ENCODE data around the gene CTU2.
"Not testable (repeated sequence)": the region's sequence is repeated elsewhere in the genome, so short reads cannot be mapped to it uniquely, and the experiment has no call there.

Gene CTU2

DNA sequence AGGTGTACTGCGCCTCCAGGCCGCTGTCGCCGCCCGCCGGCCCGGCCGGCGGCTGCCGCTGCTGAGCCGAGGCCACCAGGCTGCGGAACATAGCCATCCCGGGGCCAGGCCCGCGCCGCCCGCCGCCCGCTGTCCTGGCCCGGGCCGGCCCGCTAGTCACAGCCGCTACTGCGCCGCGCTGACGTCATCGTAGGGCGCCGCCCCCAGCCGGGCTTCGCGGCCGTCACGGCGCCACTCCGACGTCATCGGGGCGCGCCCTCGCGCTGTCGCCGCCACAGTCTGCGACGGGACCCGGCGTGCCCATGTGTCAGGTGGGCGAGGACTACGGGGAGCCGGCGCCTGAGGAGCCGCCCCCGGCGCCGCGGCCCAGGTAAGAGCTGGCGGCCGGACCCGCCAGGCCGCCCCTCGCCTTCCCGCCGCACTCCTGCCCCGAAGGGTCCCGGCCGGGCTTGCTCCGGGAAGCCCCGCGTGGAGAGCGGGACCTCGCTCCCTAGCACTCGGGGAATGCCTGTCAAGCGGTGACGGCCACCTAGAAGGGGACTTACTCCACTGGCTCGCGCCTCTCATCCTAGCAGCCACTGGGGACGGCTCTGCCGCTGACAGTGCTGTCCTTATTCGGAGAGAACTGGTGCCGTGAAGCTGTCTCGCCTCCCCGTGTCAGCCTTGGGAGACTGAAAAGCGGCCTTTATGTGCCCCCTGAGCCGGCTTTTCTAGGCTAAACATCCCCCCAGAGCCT, at the start of gene CTU2, which contains the start of gene RNF166:
CTU2 (plus strand) TSS at position 275 of the 736 bp plus-strand sequence; CDS start at position 303, 28 bp downstream.
RNF166 (minus strand) TSS at position 180 of the 736 bp plus-strand sequence; CDS start at position 97, 83 bp downstream.
- Mint-ChIP-seq H3K27ac (peak within 1 kb of the TSS; percentile 75), H3K27me3 (no peaks in the 10 kb centered on the region), H3K9me3 (no peaks in the 10 kb centered on the region), H3K36me3 (no peaks in the 10 kb centered on the region), H3K4me1 (peaks cover 45% of the 10 kb centered on the region), H3K4me3 (peak within 1 kb of the TSS; percentile 89)

DNA sequence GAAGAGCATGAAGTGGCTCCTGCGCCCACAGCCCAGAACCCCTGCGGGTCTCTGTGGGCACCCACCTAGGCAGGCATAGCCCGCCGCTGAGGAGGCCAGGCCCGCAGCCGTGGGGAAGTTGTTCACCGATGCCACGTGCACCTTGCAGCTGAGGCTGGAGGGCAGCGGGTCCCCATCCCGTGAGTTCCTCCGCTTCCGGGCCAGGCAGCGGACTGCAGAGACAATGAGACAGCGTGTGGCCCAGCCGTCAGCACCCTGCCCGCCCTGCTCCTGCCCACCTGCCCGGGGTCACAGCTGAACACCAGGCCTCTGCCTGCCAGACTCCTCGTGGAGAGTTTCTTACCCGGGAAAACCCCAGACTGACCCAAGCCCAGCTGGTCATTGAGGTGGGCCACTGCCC, 48.9 kb upstream of the CTU2 start:
- H3K4me1 Mint-ChIP-seq = peaks cover 12% of the 10 kb centered on the region
- H3K36me3 Mint-ChIP-seq = peaks cover 2% of the 10 kb centered on the region
- H3K27me3 Mint-ChIP-seq = no peaks in the 10 kb centered on the region
- H3K4me3 Mint-ChIP-seq = no peak overlapping the region
- H3K27ac Mint-ChIP-seq = no peak overlapping the region
- H3K9me3 Mint-ChIP-seq = no peaks in the 10 kb centered on the region

DNA sequence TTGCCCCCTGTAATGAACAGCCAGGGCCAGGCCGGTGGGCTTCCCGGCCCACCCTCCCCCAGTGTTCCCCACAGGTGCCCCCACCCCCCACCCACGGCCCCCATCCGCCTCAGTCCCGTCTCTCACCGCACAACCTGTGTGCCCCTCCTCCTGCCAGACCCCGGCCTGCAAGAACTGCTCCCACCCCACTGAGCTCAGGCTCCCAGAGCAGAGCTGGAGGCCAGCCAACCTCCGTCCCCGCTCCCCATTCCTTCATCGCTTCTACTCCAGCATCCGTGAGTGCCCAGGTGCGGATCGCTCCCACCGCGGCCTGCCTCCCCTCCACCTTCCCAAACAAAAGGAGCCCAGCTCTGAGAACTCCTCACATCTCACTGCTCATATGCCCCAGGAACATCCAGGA, 47.6 kb upstream of the CTU2 start:
- Mint-ChIP-seq H3K4me1 (peaks cover 12% of the 10 kb centered on the region), H3K36me3 (peaks cover 2% of the 10 kb centered on the region), H3K27ac (no peak overlapping the region), H3K9me3 (no peaks in the 10 kb centered on the region), H3K27me3 (no peaks in the 10 kb centered on the region), H3K4me3 (no peak overlapping the region)

DNA sequence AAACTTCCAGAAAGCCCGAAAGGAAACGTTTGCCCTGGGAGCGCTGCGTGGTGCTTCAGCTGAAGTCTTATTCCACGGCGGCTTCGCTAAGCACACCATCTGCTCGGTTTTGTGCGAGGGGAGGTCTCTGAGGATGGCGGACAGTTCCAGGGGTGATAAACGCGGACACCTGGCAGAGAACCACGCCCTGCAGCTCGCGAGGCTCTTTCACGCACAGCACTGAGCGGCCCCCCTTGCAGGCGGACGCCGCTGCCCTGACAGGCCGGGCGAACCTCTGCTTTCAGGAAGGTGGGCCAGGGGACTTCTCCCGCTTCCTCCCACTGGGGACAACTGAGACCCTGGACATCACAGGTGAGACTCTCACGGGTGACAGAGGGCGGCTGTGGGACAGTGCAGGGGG, 47.1 kb upstream of the CTU2 start:
- no peaks in the 10 kb centered on the region for H3K9me3 Mint-ChIP-seq
- peaks cover 16% of the 10 kb centered on the region for H3K4me1 Mint-ChIP-seq
- H3K27ac Mint-ChIP-seq = no peak overlapping the region
- H3K27me3 Mint-ChIP-seq = no peaks in the 10 kb centered on the region
- H3K4me3 Mint-ChIP-seq = no peak overlapping the region
- H3K36me3 Mint-ChIP-seq = peaks cover 2% of the 10 kb centered on the region

DNA sequence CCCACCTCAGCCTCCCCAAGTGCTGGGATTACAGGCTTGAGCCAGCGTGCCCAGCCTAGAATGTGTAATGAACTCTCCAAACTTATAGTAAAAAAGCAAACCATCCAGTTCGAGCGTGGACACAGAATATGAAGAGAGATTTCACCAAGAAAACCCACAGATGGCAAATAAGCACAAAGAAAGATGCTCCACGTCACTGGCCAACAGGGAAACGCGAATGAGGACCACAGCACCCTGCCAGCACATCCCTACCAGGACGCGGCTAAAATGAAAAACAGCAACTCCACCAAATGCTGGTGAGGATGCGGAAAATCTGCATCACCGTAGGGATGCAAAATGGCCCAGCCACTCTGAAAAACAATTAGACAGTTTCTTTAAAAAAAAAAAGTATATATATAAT, 44.8 kb upstream of the CTU2 start:
- no peaks in the 10 kb centered on the region for H3K27me3 Mint-ChIP-seq
- H3K36me3 Mint-ChIP-seq = no peaks in the 10 kb centered on the region
- peaks cover 16% of the 10 kb centered on the region for H3K4me1 Mint-ChIP-seq
- H3K27ac Mint-ChIP-seq = no peak overlapping the region
- no peaks in the 10 kb centered on the region for H3K9me3 Mint-ChIP-seq
- no peak overlapping the region for H3K4me3 Mint-ChIP-seq

DNA sequence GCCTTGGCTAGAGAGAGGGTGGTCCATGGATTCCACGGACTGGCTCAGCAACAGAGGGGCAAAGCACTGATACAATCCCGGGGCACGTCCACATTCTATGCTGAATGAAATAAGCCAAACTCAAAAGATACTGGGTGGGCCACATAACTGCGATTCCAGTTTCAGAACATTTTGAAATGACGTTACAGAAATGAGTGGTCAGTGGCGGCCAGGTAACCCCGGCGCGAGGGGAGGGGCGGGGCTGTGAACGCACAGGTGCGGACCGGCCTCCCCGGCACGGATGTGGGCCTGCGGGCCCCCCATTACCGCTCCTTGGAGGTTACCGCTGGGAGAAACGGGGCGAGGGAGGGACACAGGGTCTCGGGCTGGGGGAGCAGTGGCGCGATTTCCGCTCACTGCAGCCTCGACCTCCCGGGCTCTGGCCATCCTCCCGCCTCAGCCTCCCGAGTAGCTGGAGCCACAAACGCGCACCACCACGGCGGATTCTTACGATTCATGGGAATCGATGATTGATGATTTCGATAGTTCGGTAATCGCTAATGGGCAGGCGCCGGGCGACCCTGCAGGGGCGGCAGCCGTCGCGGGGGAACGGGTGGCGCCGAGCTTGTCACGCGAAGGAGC, 44.0 kb upstream of the CTU2 start:
- no peaks in the 10 kb centered on the region for H3K9me3 Mint-ChIP-seq
- no peaks in the 10 kb centered on the region for H3K27me3 Mint-ChIP-seq
- peak overlapping the region; percentile 88 for H3K4me3 Mint-ChIP-seq
- H3K27ac Mint-ChIP-seq = peak overlapping the region; percentile 73
- H3K4me1 Mint-ChIP-seq = peaks cover 16% of the 10 kb centered on the region
- H3K36me3 Mint-ChIP-seq = no peaks in the 10 kb centered on the region

DNA sequence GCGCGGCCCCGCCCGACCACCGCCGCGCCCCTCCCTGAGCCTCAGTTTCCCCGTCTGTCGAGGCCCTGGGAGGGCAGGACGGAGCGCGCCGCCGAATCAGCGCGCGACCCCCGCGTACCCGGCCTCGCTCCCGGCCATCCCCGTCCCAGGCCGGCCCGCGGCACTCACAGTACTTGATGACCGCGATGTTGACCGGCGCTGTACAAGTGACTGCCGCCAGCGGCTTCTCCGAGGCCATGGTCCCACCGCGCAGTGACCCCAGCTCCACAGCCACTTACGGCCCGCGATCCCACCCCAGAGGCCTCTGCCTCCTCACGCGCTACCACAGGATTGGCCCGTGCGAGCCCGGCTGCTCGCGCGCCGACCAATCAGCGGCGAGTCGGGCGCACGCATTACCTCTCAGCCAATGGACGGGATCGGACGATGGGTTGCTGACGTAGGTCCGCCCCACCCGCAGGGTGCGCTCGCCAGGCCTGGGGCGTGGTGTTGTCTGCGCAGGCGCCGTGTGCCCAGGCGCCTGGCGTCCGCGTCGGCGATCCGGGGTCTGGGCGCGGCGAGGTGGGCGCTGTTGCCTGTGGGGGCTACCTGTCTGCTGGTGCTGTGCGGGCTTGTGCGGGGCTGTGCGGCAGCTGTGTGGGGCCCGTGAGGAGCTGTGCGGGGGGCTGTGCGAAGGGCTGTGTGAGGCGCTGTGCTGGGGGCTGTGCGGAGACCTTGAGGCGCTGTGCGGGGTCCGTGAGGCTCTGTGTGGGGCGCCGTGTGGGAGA, 43.3 kb upstream of the CTU2 start, which contains the start of gene MVD:
MVD (minus strand) TSS at position 249 of the 764 bp plus-strand sequence; CDS start at position 238, 11 bp downstream.
- Mint-ChIP-seq H3K9me3 (no peaks in the 10 kb centered on the region), H3K4me1 (peaks cover 16% of the 10 kb centered on the region), H3K36me3 (no peaks in the 10 kb centered on the region), H3K4me3 (peak within 1 kb of the TSS; percentile 91), H3K27me3 (no peaks in the 10 kb centered on the region), H3K27ac (peak within 1 kb of the TSS; percentile 94)

DNA sequence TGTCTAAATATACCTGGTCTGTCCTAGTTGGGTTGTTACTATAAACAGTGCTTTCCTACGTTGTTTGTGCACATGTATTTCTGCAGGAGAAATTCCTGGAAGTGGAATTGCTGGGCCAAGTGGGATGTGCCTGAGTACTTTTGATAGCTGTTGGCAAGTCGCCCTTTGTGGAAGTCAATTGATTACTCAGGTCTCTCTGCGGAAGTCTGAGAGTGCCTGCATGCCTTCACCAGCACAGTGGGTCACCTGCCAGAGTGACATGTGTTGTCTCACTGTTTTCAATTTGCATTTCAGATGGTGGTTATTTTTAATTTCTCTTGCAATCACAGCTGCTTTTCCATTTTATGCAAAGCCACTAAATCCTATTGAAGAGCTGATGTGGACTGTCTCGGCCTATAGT, 41.2 kb upstream of the CTU2 start:
- no peaks in the 10 kb centered on the region for H3K27me3 Mint-ChIP-seq
- peaks cover 16% of the 10 kb centered on the region for H3K4me1 Mint-ChIP-seq
- H3K27ac Mint-ChIP-seq = no peak overlapping the region
- peaks cover 2% of the 10 kb centered on the region for H3K36me3 Mint-ChIP-seq
- H3K9me3 Mint-ChIP-seq = no peaks in the 10 kb centered on the region
- peak overlapping the region; percentile 39 for H3K4me3 Mint-ChIP-seq

DNA sequence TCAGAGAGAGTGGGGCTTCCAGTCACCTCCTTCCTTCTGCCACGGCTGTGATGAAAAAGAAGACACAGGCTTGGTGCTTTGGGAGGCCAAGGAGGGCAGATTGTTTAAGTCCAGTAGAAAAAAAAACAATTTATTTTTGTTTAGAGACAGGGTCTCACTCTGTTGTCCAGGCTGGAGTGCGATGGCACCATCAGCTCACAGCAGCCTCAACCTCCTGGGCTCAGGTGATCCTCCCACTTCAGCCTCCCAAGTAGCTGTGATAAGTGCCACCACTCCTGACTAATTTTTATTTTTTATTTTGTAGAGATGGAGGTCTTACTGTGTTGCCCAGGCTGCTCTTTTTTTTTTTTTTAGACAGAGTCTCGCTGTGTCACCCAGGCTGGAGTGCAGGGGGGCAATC, 40.7 kb upstream of the CTU2 start:
- Mint-ChIP-seq H3K27me3 (no peaks in the 10 kb centered on the region), H3K27ac (no peak overlapping the region), H3K4me1 (peaks cover 16% of the 10 kb centered on the region), H3K36me3 (peaks cover 2% of the 10 kb centered on the region), H3K9me3 (no peaks in the 10 kb centered on the region), H3K4me3 (no peak overlapping the region)

DNA sequence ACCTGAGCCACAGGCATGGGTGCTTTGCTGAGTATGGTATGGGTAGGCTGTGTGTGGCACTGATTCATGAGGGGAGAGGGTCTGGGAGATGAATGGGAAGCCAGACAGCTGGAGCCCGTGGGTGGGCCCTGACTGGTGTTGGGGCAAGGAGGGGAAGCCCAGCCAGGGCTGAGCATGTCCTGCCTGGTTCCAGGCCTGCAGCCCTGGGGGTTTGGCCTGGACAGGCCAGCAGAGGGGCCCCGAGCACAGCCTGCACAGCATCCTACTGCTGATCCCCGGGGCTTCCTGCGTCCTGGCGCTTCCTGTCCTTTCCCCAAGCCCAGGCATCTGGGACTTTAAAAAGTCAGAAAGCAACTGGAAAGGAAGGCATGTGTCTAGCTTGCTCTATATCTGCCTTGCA, 38.8 kb upstream of the CTU2 start:
- Mint-ChIP-seq H3K9me3 (no peaks in the 10 kb centered on the region), H3K27ac (no peak overlapping the region), H3K4me3 (no peak overlapping the region), H3K27me3 (no peaks in the 10 kb centered on the region), H3K36me3 (peaks cover 2% of the 10 kb centered on the region), H3K4me1 (peaks cover 4% of the 10 kb centered on the region)

DNA sequence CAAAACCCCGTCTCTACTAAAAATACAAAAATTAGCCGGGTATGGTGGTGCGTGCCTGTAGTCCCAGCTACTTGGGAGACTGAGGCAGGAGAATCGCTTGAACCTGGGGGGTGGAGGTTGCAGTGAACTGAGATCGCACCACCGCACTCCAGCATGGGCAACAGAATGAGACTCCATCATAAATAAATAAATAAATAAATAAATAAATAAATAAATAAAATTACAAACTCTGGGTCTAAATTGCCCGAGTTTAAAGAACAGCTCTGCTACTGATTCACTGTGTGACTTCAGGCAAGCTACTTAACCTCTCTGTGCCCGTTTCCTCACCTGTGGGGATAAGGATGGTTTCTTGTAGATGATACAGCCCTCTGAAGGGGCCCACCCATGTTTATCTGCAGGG, 36.8 kb upstream of the CTU2 start:
- not testable (repeated sequence) for H3K4me1 Mint-ChIP-seq, H3K36me3 Mint-ChIP-seq, H3K9me3 Mint-ChIP-seq, H3K4me3 Mint-ChIP-seq, H3K27me3 Mint-ChIP-seq, H3K27ac Mint-ChIP-seq

DNA sequence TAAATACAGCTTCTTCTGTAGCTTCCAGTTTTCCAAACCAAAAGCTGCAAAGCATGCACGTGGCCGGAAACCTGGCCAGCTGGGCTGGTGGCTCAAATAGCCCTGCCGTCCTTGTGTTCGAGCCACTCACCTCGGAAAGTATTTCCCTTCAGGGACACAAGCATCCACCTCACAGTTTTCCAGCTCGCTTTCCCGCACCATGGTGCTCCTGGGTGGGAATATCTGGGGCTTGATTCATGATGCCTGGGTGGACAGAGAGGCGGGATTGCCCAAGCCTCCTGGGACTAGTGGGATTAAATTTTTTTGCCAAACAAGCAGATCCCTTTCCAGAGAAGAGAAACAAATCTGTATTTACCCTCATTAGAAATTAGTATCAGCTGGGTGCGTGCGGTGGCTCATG, 36.3 kb upstream of the CTU2 start:
- Mint-ChIP-seq H3K27me3 (no peaks in the 10 kb centered on the region), H3K9me3 (no peaks in the 10 kb centered on the region), H3K27ac (no peak overlapping the region), H3K4me1 (no peaks in the 10 kb centered on the region), H3K4me3 (no peak overlapping the region), H3K36me3 (peaks cover 2% of the 10 kb centered on the region)

DNA sequence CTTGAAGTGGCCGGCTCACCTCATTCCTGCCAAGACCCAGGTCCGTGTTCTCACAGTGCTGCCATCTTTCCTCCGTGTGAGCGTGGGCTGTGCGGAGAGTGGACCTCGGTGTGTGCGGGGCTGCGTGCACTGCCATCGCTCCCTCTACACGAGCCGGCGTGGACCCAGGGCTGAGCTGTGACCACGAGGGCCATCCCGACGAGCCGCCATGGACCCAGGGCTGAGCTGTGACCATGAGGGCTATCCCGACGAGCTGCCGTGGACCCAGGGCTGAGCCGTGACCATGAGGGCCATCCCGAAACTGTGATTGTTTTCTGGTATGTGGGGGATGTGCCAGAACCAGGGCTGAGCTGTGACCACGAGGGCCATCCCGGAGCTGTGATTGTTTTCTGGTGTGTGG, 34.5 kb upstream of the CTU2 start:
- peaks cover 2% of the 10 kb centered on the region for H3K36me3 Mint-ChIP-seq
- no peak overlapping the region for H3K4me3 Mint-ChIP-seq
- H3K27ac Mint-ChIP-seq = no peak overlapping the region
- no peaks in the 10 kb centered on the region for H3K4me1 Mint-ChIP-seq
- H3K27me3 Mint-ChIP-seq = no peaks in the 10 kb centered on the region
- no peaks in the 10 kb centered on the region for H3K9me3 Mint-ChIP-seq

DNA sequence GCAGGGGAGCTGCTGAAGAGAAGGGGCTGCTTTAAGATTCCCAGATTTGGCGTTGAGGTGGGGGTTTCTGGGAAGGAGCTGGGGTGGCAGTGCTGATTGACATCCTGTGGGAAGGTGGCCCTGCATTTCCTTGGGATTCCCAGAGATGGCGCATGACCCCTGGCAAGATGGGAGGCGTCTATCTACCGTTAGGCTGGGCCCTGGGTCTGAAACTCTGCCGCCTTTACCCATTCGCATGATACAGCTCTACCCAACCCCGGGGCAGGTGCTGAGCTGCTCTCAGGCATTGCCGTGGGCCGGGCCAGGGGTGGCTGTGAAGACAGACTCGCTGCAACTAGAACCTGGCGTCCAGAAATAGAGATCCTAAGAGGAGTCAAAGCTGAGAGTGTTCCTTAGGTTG, 33.5 kb upstream of the CTU2 start:
- H3K27me3 Mint-ChIP-seq = no peaks in the 10 kb centered on the region
- no peaks in the 10 kb centered on the region for H3K4me1 Mint-ChIP-seq
- H3K9me3 Mint-ChIP-seq = no peaks in the 10 kb centered on the region
- H3K36me3 Mint-ChIP-seq = peaks cover 2% of the 10 kb centered on the region
- H3K4me3 Mint-ChIP-seq = no peak overlapping the region
- no peak overlapping the region for H3K27ac Mint-ChIP-seq

DNA sequence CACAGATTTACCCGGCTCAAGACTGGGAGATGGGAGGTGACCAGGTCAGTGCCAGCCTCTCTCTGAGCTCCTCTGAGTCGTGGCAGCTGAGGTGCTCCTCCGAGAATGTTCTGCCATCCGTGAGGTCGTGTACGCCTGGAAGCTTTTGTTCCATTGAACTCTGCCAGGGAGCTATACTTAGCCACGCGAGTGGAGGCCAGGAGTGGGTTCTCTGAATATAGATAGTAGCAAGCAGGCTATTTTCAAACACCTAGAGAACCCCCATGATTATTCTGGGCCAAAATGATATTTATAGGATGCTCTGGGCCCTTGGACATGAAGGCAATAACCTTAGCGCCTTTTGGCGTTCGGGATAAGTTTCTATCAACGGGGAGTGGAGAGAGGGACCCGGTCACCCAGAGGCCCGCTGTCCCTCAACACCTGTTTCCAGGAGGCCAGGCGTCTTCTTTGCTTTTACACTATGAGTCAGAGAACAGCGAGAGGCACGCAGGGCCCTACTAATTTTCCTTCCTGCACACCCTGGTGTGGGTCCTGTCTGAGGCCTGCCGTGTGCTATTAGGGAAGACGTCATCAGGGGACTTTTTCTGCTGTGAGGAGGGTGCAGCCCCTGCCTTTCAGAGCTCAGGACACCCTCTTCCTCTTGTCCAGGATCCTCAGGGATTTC, 32.5 kb upstream of the CTU2 start:
- Mint-ChIP-seq H3K9me3 (no peaks in the 10 kb centered on the region), H3K27me3 (no peaks in the 10 kb centered on the region), H3K4me3 (no peak overlapping the region), H3K27ac (no peak overlapping the region), H3K36me3 (no peaks in the 10 kb centered on the region), H3K4me1 (no peaks in the 10 kb centered on the region)
